ENCODE results near the gene NNT. TPM values are rescaled to one million over a fixed set of nuclear protein-coding genes. Genes with fewer than 3 reads are reported as not detected.

NNT gene
- total and polyA plus RNA-seq, 10 of the 15 experiments (the other 5 are each of a cell fraction or from before 2014, with no cell fraction given), result 20.8 to 73.1 (median 51.9) TPM

DNA sequence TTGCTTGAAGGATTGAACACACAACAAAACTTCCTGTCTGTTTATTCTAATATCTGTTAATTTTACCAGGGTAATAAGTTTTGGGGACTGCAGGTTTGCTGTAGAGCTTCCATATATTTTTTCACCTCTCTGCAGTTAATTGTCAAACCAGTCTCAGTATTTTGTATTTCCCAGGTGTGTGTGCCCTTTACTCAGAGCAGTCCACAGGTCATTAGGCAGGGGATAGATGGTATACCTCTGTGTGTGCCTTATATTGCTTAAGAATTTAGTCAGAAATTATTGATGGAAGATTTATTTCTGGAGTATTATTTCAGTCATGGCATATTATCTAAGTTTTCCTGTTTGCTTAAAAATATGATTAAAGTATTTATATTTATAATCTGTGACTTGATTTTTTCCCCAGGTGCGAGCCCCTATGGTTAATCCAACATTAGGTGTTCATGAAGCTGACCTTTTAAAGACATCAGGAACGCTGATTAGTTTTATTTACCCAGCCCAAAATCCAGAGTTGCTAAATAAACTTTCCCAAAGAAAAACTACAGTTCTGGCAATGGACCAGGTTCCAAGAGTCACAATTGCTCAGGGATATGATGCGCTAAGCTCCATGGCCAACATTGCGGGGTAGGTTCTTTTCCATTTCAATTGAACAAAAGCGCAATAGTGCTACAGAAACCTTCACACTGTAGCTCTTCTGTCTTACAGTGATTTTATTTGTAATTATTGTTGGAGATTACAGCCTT, 12.6 kb downstream of the NNT start:
- no peak overlapping the region for H3K9ac ChIP-seq (ENCODE audit: control insufficient read depth, insufficient read depth, low read length)
- intact Hi-C loops (cut with micrococcal nuclease; ENCODE audit: unreplicated experiment), result no loop called here
- no TSS peak for BruUV-seq (replicated peaks)

DNA sequence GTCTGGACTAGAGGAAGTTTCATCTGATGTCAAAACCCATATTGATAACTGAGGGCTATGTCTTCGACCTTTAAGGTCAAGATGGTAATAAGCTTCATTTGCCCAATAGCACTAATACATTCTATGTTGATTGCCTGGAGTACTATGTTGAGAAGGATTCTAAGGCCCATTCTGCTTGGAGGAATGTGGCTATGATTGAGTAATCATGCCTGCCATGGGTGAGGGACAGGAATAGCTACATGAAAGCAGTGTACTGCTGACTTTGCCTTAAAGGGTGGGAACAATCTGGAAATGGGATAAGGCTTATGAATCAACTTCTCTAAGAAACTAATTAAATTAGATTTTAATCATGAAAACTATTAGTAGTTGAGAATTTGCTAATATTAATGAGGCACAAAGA, 13.6 kb downstream of the NNT start:
- ChIA-PET POLR2A (interaction anchor here (0.7 kb wide), 1 partner anchor 13 kb away, joined by 3 read pairs; the partner anchor contains the start of gene NNT), RAD21 (ENCODE audit: unreplicated experiment) (no interaction called here), SMC1A (ENCODE audit: uncharacterized antibody, unreplicated experiment) (interaction anchor here (2.1 kb wide), 1 partner anchor 15 kb away, joined by 11 read pairs; no protein-coding TSS in a partner anchor), CTCF (interaction anchor here (1.1 to 3.0 kb wide), 3 partner anchors 8 to 14 kb away, joined by 4 to 18 read pairs (median 5); no protein-coding TSS in a partner anchor)
- BruUV-seq (replicated peaks), result no TSS peak
- intact Hi-C loops (cut with micrococcal nuclease; ENCODE audit: unreplicated experiment), result no loop called here
- no peak overlapping the region for H3K27ac ChIP-seq (ENCODE audit: control insufficient read depth, insufficient read depth)
- no peak overlapping the region for H3K9ac ChIP-seq (ENCODE audit: control insufficient read depth, insufficient read depth, low read length)
- in situ Hi-C loops (cut with MboI), result loop anchor here (25.0 kb wide), 1 partner anchor 1704 kb away; the partner anchor contains the start of gene RIMOC1
- no peak overlapping the region for H2AFZ ChIP-seq (ENCODE audit: control insufficient read depth, low read depth, low read length)
- no peak overlapping the region for H3K4me2 ChIP-seq (ENCODE audit: control insufficient read depth, insufficient read depth)
- H4K20me1 ChIP-seq (ENCODE audit: control insufficient read depth, insufficient read depth), result no peaks in the 10 kb centered on the region
- TF ChIP-seq HDAC6 (IDR thresholded peaks at IDR 0.05; ENCODE audit: unreplicated experiment) (no peak), CHD4 (IDR thresholded peaks at IDR 0.05) (no peak), SREBF2 (IDR thresholded peaks at IDR 0.05; ENCODE audit: low read length) (no peak), CBFB (IDR thresholded peaks at IDR 0.05; ENCODE audit: low read depth) (no peak), BHLHE40 (IDR thresholded peaks at IDR 0.05; ENCODE audit: borderline replicate concordance in 1 of 2, low read depth in 2 of 2, low read length in 1 of 2) (no peak), GABPA (IDR thresholded peaks at IDR 0.05; ENCODE audit: low read depth) (no peak), SIN3A (IDR thresholded peaks at IDR 0.05; ENCODE audit: low read depth, low read length) (no peak), EZH2 (IDR thresholded peaks at IDR 0.05; ENCODE audit: borderline replicate concordance, control insufficient read depth, low read depth, low read length) (no peak)
- no peaks in the 10 kb centered on the region for H3K9me3 ChIP-seq (replicated peaks; ENCODE audit: control insufficient read depth, insufficient read depth, low read length)
- H3K27me3 ChIP-seq (replicated peaks in 1 of 2; ENCODE audit: control insufficient read depth in 2 of 2, insufficient read depth in 2 of 2, low read length in 1 of 2), result no peaks in the 10 kb centered on the region
- FAIRE-seq, result no peak
- no peak for ATAC-seq
- H3K36me3 ChIP-seq (ENCODE audit: control insufficient read depth in 2 of 2, insufficient read depth in 2 of 2, low read length in 1 of 2), result peaks cover 0 to 35% of the 10 kb centered on the region in 2 experiments
- H3K4me1 ChIP-seq (ENCODE audit: control insufficient read depth, insufficient read depth, low read length), result no peaks in the 10 kb centered on the region
- no peak overlapping the region for H3K4me3 ChIP-seq
- 100% methylated on average over 1 of the region's 1 CpG for WGBS (ENCODE audit: insufficient coverage, insufficient replicate concordance, low lambda C conversion rate, missing lambda C conversion rate)
- no peaks in the 10 kb centered on the region for H3K79me2 ChIP-seq (ENCODE audit: control insufficient read depth, insufficient read depth, low read length)
- no peak for DNase-seq (ENCODE audit: low read depth, low spot score)

More for the DNA sequence above, 12.6 kb downstream of the NNT start:
- H3K27me3 ChIP-seq (replicated peaks in 1 of 2; ENCODE audit: control insufficient read depth in 2 of 2, insufficient read depth in 2 of 2, low read length in 1 of 2), result no peaks in the 10 kb centered on the region
- H3K9me3 ChIP-seq (replicated peaks; ENCODE audit: control insufficient read depth, insufficient read depth, low read length), result no peaks in the 10 kb centered on the region
- ATAC-seq, result no peak
- H3K4me3 ChIP-seq, result no peak overlapping the region
- H3K4me1 ChIP-seq (ENCODE audit: control insufficient read depth, insufficient read depth, low read length), result no peaks in the 10 kb centered on the region
- WGBS (ENCODE audit: insufficient coverage, insufficient replicate concordance, low lambda C conversion rate, missing lambda C conversion rate), result 96% methylated on average over 5 of the region's 5 CpGs
- H4K20me1 ChIP-seq (ENCODE audit: control insufficient read depth, insufficient read depth), result no peaks in the 10 kb centered on the region
- in situ Hi-C loops (cut with MboI), result loop anchor here (25.0 kb wide), 1 partner anchor 1703 kb away; the partner anchor contains the start of gene RIMOC1
- no peak overlapping the region for H3K27ac ChIP-seq (ENCODE audit: control insufficient read depth, insufficient read depth)
- no peak for DNase-seq (ENCODE audit: low read depth, low spot score)
- RAD21 ChIA-PET (ENCODE audit: unreplicated experiment), result no interaction called here
- H3K79me2 ChIP-seq (ENCODE audit: control insufficient read depth, insufficient read depth, low read length), result no peaks in the 10 kb centered on the region
- no peak overlapping the region for H2AFZ ChIP-seq (ENCODE audit: control insufficient read depth, low read depth, low read length)
- peaks cover 0 to 38% of the 10 kb centered on the region in 2 experiments for H3K36me3 ChIP-seq (ENCODE audit: control insufficient read depth in 2 of 2, insufficient read depth in 2 of 2, low read length in 1 of 2)
- TF ChIP-seq CEBPB (IDR thresholded peaks at IDR 0.05; ENCODE audit: borderline replicate concordance in 1 of 2, low read depth in 2 of 2, low read length in 2 of 2) (no peak), MXI1 (IDR thresholded peaks at IDR 0.05; ENCODE audit: low read depth, low read length) (no peak), BCL11A (IDR thresholded peaks at IDR 0.05; ENCODE audit: low read depth, low read length) (no peak), NBN (IDR thresholded peaks at IDR 0.05) (no peak)
- CTCF ChIA-PET, result interaction anchor here (1.2 to 3.0 kb wide), 2 partner anchors 11 to 15 kb away, joined by 4 to 18 read pairs; no protein-coding TSS in a partner anchor
- no peak for FAIRE-seq
- POLR2A ChIA-PET, result interaction anchor here (0.7 kb wide), 1 partner anchor 12 kb away, joined by 3 read pairs; the partner anchor contains the start of gene NNT
- H3K4me2 ChIP-seq (ENCODE audit: control insufficient read depth, insufficient read depth), result no peak overlapping the region
- SMC1A ChIA-PET (ENCODE audit: uncharacterized antibody, unreplicated experiment), result interaction anchor here (0.5 to 2.1 kb wide), 3 partner anchors 16 to 63 kb away, joined by 3 to 11 read pairs (median 3); no protein-coding TSS in a partner anchor

All from GM12878 (cell line).